Measurements from ENCODE around the gene GPC2.
A peak's percentile ranks its signal among the peaks of the same experiment; 100 is the strongest.
"Not testable (repeated sequence)": the region's sequence is repeated elsewhere in the genome, so short reads cannot be mapped to it uniquely, and the experiment has no call there.

GPC2 gene

DNA sequence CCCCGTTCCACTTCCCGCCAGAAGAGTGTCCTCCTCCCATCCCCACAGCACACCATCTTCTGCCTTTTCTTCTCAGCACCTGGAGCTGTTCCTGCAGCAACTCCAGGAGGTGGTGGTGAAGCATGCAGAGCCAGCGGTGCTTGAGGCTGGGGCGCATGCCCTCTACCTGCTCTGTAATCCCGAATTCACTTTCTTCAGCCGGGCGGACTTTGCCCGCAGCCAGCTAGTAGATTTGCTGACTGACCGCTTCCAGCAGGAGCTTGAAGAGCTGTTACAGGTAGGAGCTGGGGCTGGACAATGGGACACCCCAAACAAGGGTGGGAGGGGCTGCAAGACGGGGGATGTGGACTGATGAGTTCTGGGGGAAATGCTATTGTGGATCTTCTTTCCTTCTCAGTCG is 23.5 kb upstream of the GPC2 start:
- no peak for DNase-seq

DNA sequence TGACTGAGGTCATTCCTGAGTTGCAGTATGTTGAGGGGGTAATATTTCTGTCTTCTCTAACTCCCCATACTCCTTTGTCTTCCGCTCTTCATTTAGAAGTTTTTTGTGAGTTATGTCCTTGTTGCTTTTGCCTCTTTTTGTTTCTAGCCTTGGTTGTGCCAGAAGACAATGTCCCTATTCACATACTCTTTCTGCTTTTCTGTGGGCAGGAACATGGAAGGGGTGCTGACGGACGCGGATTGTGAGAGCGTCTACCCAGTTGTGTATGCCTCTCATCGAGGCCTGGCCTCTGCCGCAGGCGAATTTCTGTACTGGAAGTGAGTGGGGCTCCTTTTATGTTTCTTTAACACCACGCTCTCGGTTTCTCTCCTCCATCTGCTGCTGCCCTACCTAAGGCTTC is 21.1 kb upstream of the GPC2 start:
- peak in 1 of 56 donors; percentile 8 for DNase-seq

DNA sequence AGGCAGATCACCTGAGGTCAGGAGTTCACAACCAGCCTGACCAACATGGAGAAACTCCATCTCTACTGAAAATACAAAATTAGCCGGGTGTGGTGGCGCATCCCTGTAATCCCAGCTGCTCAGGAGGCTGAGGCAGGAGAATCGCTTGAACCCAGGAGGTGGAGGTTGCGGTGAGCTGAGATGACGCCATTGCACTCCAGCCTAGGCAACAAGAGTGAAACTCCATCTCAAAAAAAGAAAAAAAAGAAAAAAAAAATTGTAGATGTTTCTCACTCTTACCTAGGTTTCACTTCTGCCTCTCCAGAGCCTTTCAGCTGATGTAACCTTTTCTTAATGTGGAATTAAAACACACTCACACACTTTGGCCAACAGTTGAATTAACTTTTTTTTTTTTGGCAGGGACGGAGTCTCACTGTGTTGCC is 18.7 kb upstream of the GPC2 start:
- DNase-seq: not testable (repeated sequence)

DNA sequence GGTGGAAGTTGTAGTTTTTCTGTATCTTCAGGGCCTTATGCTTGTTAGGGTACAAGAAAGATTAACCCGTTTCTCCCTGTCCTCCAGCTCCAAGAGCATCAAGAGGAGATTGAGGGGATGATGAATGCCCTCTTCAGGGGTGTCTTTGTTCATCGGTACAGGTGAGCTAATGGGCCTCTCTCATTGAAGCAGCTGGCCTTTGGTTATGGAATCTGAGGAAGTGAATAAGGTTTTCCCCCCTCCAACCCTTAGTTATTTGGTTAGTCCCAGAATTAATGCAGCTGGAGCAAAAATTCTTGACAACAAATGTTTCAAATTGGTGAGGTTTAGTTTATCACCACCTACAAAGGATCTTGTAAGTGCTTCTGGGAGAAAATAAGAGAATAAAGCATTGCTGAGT is 18.0 kb upstream of the GPC2 start:
- no peak for DNase-seq

DNA sequence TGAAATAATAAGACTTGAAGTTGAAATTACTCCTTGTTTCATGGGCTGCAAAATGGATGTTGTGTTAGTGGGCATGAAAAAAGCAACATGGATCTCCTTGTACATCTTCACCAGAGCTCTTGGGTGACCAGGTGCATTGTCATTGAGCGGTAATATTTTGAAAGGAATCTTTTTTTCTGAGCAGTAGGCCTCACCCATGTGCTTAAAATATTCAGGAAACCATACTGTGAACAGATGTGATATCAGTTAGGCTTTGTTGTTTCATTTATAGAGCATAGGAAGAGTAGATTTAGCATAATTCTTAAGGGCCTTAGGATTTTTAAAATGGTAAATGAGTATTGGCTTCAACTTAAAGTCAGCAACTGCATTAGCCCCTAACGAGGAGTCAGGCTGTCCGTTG is 15.8 kb upstream of the GPC2 start:
- no peak for DNase-seq

DNA sequence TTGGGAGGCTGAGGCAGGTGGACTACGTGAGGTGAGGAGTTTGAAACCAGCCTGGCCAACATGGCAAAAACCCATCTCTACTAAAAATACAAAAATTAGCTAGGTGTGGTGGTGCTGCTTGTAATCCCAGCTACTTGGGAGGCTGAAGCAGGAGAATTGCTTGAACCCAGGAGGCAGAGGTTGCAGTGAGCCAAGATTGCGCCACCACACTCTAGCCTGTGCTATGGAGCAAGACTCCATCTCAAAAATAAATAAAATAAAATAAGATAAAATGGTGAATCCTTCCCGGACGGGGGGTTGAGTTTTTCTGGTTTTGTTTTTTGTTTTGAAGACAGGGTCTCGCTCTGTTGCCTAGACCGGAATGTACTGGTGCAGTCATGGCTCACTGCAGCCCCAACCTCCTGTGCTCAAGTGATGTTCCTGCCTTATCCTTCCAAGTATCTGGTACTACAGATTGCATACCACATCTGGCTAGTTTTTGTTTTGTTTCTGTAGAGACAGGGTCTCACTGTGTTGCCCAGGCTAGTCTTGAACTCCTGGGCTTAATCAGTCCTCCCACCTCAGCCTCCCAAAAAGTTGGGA is 15.2 kb upstream of the GPC2 start:
- DNase-seq: not testable (repeated sequence)

DNA sequence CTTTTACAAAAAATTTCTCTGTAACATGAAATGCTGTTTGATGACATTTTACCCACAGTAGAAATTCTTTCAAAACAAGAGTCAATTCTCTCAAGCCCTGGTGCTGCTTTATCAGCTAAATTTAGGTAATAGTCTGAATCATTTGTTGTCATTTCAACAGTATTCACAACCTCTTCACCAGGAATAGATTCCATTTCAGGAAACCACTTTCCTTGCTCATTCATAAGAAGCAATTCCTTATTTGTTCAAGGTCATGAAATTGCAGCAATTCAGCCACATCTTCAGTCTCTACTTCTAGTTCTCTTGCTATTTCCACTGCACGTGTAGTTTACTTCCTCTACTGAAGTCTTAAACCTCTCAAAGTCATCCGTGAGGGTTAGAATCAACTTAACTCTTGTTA is 14.6 kb upstream of the GPC2 start:
- no peak for DNase-seq

DNA sequence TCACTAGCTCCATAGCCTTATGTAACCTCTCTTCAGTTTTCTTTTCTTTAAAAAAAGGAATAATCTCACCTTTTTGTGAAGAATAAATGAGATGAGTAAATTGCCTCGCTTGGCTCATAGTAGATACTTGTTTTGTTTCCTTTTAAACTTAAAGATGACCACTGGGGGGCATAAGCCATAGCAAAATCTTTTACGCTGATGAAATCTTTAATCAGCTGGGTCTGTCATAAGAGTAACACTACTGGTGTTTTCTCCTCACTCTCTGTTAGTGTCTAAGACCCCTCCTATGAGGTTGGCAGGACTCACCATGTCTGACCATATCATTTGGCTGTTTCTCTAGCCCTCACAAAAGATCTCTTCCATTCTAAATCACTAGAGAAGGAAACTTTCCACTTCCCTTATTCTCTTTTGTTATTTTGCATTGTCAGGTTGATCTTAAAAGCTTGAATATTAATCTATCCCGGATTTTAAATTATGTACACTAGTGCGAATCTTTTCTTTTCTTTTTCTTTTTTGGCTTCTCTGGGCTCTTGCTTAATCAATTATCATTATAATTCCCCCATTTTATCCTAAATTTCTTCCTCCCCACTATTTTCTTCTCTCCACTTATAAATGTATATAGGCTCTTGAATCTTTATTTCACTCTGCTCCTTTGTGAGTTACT is 13.0 kb upstream of the GPC2 start:
- no peak for DNase-seq

DNA sequence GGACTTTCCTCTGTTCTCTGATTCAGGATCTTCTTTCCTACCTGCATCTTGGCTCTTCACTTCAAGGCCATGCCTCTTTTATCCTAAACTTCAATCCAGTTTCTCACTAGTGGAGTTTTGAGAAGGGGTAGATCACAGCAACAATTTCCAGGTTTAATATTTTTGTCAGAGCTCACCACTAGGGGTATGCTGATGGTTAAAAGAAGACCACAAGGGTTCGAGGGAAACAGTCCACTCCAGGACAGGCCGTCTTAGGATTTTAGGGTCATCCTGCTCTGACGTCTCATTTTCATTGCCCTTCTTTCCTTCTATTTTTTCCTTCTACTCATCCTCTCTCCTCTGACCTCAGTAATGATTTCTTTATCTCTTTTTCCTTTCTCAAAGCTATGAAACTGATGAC is 11.9 kb upstream of the GPC2 start:
- no peak for DNase-seq

DNA sequence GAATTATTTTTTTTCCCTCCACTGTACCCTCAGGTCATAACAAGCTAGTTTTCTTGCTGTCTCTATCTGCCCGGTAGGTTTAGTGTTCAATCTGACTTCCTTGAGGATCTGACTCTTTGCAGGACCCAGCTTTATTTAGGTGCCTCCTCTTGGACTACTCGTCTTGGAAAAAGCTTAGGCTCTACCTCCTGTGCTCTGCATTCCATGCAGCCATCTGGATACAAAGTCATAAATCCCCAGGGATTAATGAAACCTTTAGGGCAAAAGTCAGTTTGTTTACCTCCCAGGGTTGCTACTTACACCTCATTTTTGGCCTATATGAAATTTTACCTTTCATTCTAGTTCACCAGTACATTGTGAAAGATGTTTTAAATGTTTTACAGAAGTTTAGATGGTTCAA is 8.5 kb upstream of the GPC2 start:
- DNase-seq: no peak

DNA sequence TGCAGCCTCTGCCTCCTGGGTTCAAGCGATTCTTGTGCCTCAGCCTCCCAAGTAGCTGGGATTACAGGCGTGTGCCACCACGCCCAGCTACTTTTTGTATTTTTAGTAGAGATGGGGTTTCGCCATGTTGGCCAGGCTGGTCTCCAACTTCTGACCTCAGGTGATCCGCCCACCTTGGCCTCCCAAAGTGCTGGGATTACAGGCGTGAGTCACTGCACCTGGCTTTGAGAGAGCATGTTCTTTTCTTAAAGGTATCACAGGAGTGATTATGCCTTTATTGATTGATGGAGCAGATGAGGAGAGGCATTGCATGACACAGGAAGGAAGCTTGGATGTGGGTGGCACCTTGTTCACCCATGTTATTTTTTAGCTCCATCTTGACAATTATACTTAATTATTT is 5.9 kb upstream of the GPC2 start:
- not testable (repeated sequence) for DNase-seq

DNA sequence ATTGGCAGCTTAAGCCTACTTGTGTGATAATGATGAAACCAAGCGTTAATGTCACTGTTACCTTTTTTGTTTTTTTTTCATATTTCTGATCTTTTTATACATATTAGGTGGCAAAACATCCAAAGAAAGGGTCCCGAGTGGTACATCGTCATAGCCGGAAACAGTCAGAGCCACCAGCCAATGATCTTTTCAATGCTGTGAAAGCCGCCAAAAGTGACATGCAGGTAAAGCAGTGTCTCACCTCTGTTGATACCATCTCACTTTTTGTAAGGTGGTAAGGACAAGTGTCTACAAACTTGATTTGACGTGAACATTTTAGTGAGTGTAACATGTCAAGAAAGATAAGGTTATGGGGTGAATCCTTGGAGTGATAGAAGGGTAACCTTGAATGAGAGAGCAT is 5.4 kb upstream of the GPC2 start:
- DNase-seq: not testable (repeated sequence)

DNA sequence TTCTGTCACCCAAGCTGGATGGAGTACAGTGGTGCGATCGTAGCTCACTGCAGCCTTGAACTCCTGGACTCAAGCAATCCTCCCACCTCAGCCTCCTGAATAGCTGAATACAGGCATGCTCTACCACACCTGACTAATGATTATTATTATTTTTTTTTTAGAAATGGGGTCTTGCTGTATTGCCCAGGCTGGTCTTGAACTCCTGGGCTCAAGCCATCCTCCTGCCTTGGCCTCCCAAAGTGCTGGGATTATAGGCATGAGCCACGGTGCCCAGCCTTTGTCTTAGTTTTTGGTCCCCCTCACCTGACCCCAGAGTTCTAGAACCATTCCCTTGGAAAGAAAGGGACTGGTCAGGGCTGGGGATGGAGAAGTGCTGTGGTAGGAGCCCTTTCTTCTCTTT is 2.9 kb upstream of the GPC2 start:
- DNase-seq: not testable (repeated sequence)

DNA sequence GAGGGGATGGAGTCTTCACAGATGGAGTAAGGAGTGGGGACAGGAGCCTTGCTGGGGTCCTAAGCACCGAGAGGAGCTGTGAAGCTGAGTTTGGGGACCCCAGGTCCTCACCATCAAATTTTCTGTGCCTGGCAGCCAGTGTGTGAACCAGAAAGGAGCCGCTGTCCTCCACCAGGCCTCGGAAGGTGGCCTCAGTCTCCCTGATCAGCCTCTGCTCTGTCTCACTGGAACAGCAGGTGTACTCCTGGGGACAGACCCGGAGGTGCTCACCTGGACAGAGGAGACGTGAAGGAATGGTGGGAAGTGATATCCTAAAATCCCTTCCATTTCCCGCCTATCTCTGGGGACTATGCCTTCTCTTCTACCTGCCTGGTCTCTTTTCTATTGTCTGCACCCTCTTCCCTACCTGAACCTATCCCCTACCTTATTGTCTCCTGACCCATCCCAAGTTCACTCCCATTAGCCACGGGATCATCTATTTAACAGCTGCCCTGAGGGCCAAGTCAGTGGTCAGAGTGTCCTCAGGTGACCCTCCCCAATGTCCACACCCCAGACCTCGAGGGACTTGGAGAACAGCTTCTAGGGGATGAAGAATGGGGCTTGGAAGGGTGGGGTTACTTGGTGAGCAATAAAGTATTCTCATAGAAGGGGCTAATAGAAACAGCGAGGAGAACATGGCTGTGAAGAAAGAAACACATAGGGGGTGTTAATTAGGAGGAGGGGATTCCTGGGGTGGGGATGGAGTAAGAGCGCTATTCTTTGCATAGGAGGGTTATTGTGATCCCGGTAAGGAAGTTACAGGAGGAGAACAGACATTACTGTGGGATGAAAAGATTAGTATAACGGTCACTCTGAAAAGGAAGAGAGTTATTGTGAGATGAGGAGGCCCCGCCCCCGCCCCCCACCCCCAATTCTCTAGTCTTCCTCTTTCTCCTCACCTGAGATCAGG is 811 bp downstream of the GPC2 start:
- no peak for DNase-seq

DNA sequence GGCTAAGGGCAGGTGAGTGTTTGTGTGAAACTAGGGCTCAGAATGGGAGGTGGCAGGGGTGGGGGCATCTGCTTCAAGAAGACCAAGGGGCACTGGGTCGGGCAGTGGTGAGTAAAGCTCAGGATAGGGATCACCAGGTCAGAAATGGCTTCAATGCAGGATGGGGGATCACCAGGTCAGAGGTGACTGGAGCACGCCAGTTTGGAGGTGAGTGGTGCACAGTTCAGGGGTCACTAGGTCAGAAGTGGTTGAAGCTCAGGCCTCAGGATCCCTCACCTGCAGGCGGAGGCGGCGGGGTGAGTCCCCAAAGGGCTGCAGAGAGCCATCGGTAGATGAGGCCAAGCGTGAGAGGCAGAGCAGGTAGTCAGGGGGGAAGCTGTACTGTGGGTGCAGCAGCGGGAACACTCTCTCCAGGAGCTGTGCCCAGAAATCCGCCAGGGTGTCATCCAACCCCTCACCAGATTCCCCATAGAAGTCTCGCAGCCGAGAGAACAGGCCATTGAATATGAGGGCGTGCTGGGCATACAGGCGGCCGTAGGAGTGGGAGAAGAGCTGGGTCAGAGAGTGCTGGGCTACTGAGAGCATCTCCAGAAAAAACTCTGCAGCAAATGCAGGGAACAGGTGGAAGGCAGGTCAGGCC is 1.8 kb downstream of the GPC2 start:
- no peak for DNase-seq

DNA sequence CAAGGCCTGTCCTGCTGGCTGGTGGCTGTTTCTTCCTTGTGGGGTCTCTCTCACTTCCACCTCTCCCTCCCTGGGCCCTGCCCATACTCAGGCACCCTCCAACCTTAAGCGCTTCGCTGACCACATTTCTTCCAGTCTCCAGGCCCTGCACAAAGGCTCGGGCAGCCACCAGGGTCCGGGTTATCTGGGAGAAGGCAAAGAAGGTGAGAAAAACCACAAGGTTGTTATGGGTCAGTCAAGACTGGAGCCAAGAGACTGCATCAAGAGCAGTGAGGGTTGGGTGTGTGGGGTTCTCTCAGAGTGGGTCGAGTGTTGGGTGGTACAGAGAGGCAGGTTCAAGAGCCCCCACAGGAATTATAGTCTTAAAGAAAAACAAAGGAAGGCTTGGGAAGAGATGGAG is 2.6 kb downstream of the GPC2 start:
- DNase-seq: no peak

DNA sequence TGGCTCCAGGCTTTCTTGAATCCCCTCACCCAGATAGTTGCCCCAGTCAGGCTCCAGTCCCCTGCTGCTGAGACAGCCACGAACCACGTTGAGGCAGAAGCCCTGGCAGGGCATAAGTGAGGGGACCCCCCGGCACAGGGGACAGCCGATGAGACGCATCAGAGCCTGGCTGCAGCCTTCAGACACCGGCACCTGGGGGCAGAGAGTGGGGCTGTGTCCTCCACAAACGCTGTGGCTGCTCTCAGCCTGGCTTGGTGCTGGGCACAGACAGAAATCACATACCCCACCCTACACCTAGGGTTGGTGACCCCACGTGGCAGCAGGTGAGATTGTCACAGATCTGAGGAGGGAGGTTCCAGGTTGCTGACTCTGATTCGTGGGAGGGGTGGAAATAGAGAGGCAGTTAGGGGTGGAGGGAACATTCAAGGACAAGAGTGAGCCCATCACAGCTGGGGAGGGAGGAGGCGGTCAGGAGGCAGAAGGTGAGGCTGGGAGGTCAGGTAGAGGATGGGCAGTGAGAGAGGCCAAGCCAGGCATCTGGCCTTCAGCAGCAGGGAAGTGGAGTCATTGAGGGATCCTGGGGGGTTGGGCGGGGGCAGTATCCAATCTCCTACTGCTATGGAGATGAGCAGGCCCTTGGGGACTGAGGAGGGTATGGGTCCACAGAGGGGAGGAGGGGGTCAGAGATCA is 3.2 kb downstream of the GPC2 start:
- no peak for DNase-seq

DNA sequence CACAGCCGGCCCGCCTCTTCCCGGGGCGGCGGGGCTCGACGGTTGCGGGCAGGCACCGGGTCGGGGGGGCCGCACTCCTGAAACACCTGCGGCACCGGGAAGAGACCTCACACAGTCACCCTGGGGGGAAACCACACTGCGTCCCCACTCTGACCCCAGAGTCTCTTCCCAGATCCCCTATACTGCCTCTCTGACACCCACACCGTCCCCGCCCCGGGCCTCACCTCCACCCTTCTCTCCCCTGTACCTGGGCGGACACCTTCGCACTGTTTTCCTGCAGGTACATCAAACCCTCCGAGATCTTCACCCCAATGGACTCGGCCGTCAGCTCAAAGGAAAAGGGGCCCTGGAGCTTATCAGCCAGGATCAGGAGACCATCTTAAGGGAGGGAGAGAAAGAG is 5.3 kb downstream of the GPC2 start:
- no peak for DNase-seq

DNA sequence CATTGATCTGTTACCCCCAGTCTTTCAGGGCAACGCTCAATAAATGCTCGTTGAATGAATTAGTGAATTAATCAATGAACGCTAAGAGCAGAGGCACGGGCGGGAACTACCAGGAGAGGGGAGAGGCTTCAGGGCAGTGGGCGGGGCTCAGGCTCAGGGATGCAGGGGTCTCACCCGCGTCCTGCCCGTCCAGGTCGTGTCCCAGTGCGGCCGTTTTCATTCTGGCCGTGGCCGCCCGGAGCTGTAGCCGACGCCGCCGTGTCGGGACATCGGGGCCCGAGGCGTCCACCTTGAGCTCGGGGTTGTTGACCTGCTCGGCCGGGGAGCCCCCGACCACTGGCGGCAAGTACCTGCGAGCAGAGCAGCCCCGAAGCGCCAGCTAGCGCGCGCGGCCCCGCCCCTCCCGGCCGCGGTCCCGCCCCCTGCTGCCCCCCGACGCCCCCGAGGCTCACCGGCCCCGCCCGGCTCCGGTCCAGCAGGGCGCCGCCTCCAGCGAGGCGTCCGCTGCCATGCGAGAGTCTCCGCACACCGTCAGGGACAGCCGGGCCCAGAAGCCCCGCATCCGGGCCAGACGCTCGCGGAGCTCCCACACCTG is 6.0 kb downstream of the GPC2 start:
- DNase-seq: no peak

DNA sequence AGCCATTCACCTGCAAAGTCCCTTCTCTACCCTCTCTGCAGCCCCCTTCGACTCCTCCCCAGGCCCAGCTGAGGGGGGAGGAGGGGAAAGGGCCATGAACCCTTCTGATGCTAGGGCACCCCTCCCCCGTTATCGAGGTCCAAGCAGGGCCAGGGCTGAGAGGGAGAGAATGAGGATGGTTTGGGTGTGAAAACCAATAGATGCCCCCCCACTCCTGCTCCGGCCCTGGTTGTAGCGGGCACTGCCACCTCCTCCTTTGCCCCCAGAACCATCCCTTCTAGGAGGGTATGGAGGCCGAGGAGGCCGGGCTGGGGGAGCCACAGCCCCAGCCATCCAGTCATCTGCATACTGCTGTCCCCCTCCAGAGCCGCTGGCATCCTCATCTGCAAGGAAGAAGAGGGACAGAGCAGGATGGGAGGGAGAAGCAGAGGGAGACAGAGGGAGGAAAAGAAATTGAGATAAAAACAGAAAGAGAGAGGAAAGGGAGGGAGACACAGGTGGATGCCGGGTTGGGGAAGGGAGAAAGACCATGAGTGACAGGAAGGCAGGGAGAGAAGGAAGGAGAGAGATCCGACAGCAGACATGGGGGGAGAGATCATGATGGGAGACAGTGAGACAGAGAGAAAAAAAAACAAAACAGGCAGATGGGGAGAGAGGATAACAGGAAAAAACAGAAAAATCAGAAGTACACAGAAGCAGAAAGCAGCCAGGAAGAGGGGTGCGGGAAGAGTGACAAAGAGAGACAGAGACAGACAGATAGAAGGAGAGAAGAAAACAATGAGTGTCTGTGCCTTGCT is 6.9 kb downstream of the GPC2 start:
- no peak for DNase-seq

Data from nucleus accumbens (tissue), 56 donors.